ENCODE results near the gene GPR146. TPM values are rescaled to one million over a fixed set of nuclear protein-coding genes. Genes with fewer than 3 reads are reported as not detected.

Gene GPR146
- total and polyA plus RNA-seq, 10 donors = 3.9 to 19.2 (median 10.1) TPM

- Histone ChIP-seq H3K9me3 (no peaks in the 10 kb centered on the region), H3K27me3 (replicated peaks in 1 of 7) (no peaks in the 10 kb centered on the region), H3K4me1 (peaks cover 0 to 38% (median 6%) of the 10 kb centered on the region in 6 donors), H3K4me3 (no peak overlapping the region), H3K36me3 (peaks cover 0 to 31% (median 8%) of the 10 kb centered on the region in 6 donors), H3K27ac (no peak overlapping the region)
- 86 to 94% (median 90%) methylated on average over 12 to 14 of the region's 14 CpGs for WGBS, 5 donors
- TF ChIP-seq POLR2AphosphoS5 (IDR thresholded peaks at IDR 0.05) (no peak), CTCF (IDR thresholded peaks at IDR 0.05 in 8 of 11, conservative IDR thresholded peaks at IDR 0.05 in 3 of 11) (no peak), POLR2A (IDR thresholded peaks at IDR 0.05) (no peak)
- intact Hi-C loops (cut with DNase I; ENCODE audit: low total_unique reads) = no loop called here
- DNase-seq = no peak
Observed at GRCh38 chr7:1093502-1093843, 49.1 kb downstream of the GPR146 start.

GRCh38 chr7:1093916-1094508 lies 49.7 kb downstream of the GPR146 start:
- peak; percentile 61 for DNase-seq
- no peaks in the 10 kb centered on the region for H3K9me3 ChIP-seq
- TF ChIP-seq CTCF (IDR thresholded peaks at IDR 0.05 in 8 of 11, conservative IDR thresholded peaks at IDR 0.05 in 3 of 11) = no peak
- no peak for TF ChIP-seq POLR2A (IDR thresholded peaks at IDR 0.05)
- TF ChIP-seq POLR2AphosphoS5 (IDR thresholded peaks at IDR 0.05) = no peak
- no peaks in the 10 kb centered on the region for H3K27me3 ChIP-seq (replicated peaks in 1 of 7)
- intact Hi-C loops (cut with DNase I; ENCODE audit: low total_unique reads) = no loop called here
- WGBS, 5 donors = 92 to 97% (median 96%) methylated on average over 15 to 20 of the region's 20 CpGs
- H3K27ac ChIP-seq = no peak overlapping the region
- H3K36me3 ChIP-seq = peaks cover 0 to 31% (median 8%) of the 10 kb centered on the region in 6 donors
- no peak overlapping the region for H3K4me3 ChIP-seq
- H3K4me1 ChIP-seq = peaks cover 0 to 32% (median 2%) of the 10 kb centered on the region in 6 donors

- no peak overlapping the region for H3K27ac ChIP-seq
- WGBS, 5 donors = 83 to 93% (median 89%) methylated on average over 9 to 14 of the region's 14 CpGs
- no peaks in the 10 kb centered on the region for H3K27me3 ChIP-seq (replicated peaks in 1 of 7)
- H3K4me3 ChIP-seq = no peak overlapping the region
- peaks cover 0 to 31% (median 8%) of the 10 kb centered on the region in 6 donors for H3K36me3 ChIP-seq
- DNase-seq = peak; percentile 44
- intact Hi-C loops (cut with DNase I; ENCODE audit: low total_unique reads) = no loop called here
- no peaks in the 10 kb centered on the region for H3K9me3 ChIP-seq
- peaks cover 0 to 26% (median 0%) of the 10 kb centered on the region in 6 donors for H3K4me1 ChIP-seq
- TF ChIP-seq POLR2AphosphoS5 (IDR thresholded peaks at IDR 0.05) (no peak), CTCF (IDR thresholded peaks at IDR 0.05 in 8 of 11, conservative IDR thresholded peaks at IDR 0.05 in 3 of 11) (no peak)
Observed at GRCh38 chr7:1094870-1095269, 50.5 kb downstream of the GPR146 start.

- peaks cover 0 to 20% (median 0%) of the 10 kb centered on the region in 6 donors for H3K4me1 ChIP-seq
- peaks cover 0 to 31% (median 8%) of the 10 kb centered on the region in 6 donors for H3K36me3 ChIP-seq
- peak overlapping the region in 1 of 8 donors; percentile 17 for H3K4me3 ChIP-seq
- peak; percentile 33 for DNase-seq
- no peaks in the 10 kb centered on the region for H3K9me3 ChIP-seq
- H3K27me3 ChIP-seq (replicated peaks in 1 of 7) = no peaks in the 10 kb centered on the region
- WGBS, 5 donors = 77 to 89% (median 84%) methylated on average over 21 to 23 of the region's 23 CpGs
- H3K27ac ChIP-seq = no peak overlapping the region
- intact Hi-C loops (cut with DNase I; ENCODE audit: low total_unique reads) = no loop called here
- TF ChIP-seq POLR2A (IDR thresholded peaks at IDR 0.05) = no peak
- TF ChIP-seq CTCF (IDR thresholded peaks at IDR 0.05 in 8 of 11, conservative IDR thresholded peaks at IDR 0.05 in 3 of 11) = no peak
- no peak for TF ChIP-seq POLR2AphosphoS5 (IDR thresholded peaks at IDR 0.05)
Observed at GRCh38 chr7:1095621-1096155, 51.3 kb downstream of the GPR146 start.
